GM18499 (cell line): ENCODE results near the gene MZB1.
"Not testable (repeated sequence)": the region's sequence is repeated elsewhere in the genome, so short reads cannot be mapped to it uniquely, and the experiment has no call there.

ENCODE experiments used
- ATAC-seq: cut with Tn5 transposase; IDR thresholded peaks from one replicate; pipeline ENCODE4 v1.9.1; 2021; ENCODE audit warnings: moderate number of reproducible peaks; ENCODE audit not compliant: insufficient read depth, unreplicated experiment

Gene MZB1

DNA sequence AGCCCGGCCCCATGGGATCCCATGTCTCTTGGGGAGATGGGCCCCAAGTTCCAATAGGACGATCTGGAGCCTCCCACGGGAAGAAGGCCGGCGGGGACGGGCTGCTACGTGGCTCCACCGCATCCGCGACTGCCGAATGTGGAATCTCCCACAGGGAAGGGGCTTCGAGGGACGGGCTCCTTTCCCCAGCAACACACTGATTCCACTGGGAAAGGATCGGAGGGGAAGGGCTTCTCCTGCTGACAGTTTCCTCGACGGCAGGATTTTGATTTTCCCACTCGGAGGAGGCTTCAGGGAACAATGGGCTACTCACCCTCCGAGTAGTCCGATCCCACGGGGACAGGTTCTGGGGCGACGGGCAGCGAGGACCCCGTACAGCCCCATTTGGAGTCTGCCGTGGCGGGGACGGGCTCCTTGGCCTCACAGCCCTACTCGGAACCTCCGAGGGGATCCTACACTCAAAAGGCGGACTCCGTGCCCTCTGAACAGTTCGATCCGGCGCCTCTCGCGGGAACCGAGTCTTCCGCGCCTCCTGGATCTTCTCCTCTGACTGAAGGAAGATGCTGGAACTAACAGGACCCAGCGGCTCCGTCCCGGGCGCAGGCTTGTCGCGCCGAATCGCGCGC, 3.9 kb upstream of the MZB1 start:
- ATAC-seq: no peak

GRCh38 chr5:139392678-139393496, 3.2 kb upstream of the MZB1 start:
- peak; percentile 23 for ATAC-seq

DNA sequence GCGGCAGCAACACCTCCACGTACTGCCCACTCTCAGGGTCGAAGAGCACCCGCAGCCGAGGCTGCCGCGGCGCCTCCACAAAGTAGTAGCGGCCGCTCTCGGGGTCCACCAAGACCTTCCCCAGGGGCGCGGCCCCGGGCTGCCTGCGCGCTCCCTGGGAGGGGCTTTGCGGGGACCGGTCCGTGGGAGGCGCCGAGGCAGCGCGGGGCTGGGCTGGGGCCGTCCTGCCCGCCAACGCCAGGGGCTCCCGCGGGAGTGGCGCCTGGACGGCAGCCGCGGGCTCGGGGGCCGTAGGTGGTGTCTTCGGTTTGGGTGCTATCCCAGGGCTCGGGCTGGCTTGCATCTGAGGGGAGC, 2.6 kb upstream of the MZB1 start:
- ATAC-seq: no peak

- ATAC-seq: no peak
Observed at GRCh38 chr5:139391570-139392323, 2.0 kb upstream of the MZB1 start.

- no peak for ATAC-seq
Observed at GRCh38 chr5:139390639-139391569, 1.2 kb upstream of the MZB1 start.

DNA sequence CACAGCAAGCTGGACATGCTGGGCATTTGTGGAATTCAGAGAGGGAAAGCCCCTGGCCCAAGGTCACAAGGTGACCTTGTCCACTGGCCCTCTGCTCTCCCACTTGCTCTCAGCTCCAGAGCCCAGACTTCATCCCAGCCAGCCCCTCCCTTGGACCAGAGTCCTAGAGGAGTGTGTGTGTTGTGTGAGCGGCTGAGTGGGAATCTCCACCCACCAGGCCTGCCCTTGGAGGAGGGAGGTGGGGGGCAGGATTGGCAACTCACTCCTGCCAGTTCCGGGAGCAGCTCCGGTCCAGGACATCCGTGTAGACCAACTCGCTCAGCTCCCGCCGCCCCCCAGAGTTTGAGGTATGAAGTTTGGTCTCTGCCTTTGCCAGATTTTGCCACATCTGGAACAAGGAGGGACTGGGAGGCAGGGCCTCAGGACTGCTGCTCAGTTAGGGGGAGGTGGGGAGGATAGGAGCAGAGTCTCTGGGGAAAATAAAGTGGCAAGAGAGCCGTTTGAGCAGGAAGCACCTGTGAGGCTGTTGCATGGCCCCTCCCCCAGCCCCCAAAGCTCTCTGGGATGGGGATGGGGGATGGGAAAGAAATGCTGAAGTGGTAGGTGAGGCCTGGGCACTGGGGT, 1.4 kb downstream of the MZB1 start:
- no peak for ATAC-seq

DNA sequence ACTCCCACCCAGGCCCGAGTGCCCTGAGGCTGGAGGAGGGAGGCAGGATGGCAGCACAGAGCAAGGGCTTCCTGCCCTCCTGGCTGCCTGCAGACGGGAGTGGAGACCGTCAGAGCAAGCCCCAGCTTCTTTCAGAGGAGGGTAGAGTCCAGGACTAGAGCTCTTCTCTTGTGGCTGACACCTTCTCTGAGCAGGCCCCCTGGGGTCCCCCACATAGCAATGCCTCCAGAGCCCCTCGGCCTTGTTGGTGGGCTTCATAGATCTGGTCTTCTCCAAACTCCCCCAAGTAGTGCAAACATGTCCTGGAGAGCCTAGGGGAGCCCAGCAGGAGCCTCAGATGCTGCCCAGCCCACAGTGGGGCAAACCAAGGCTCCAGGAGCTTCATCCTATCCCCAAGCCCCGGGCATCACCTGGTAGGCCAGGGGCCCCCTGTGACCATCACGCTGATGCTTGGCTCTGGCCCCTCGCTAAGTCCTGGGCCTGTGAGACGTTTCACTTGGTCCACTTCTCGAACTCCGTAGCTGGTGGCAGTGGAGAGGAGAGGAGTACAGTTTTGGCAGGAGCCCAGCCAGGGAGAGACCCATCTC, 2.0 kb downstream of the MZB1 start:
- no peak for ATAC-seq

- ATAC-seq: not testable (repeated sequence)
Observed at GRCh38 chr5:139386956-139387355, 2.8 kb downstream of the MZB1 start.

- ATAC-seq: no peak
Observed at GRCh38 chr5:139386050-139386438, 3.7 kb downstream of the MZB1 start.

GRCh38 chr5:139385061-139386049, 4.4 kb downstream of the MZB1 start:
- no peak for ATAC-seq

GRCh38 chr5:139384591-139385051, 5.1 kb downstream of the MZB1 start:
- ATAC-seq: no peak

GRCh38 chr5:139383993-139384590, 5.6 kb downstream of the MZB1 start:
- ATAC-seq: no peak

GRCh38 chr5:139383275-139383992, 6.3 kb downstream of the MZB1 start, which contains the start of gene SLC23A1:
TSS of gene SLC23A1 (minus strand) at chr5:139383297. CDS start at chr5:139383253, 44 bp downstream.
- ATAC-seq: no peak

DNA sequence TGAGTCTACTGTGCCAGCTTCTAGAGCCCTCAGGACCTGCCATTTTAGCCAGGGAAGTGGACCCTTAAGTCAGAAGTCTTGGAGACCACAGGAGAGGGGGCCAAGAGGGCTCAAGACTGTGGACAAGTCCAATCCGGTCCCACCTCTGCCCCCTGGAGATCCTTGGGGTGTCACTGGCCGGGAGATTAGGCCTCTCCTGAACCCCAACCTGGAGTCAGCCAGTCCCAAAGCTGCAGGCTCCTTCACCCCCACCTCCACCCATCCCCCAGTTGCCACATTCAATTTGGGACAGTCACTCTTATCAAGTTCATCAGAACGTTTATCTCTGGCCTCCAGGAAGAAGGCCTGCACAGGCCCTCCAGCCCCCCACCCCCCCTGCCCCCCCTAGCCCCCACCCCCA, 6.9 kb downstream of the MZB1 start:
- ATAC-seq: no peak

GRCh38 chr5:139381837-139382761, 7.6 kb downstream of the MZB1 start:
- no peak for ATAC-seq
